OCI-LY1 (cell line): ENCODE measurements around the gene EPHB2.

Source experiments
- CTCF ChIP-seq: fragments of 200-600 bp; sonication (generic), shearing (Covaris generic); IDR thresholded peaks from 2 replicates; pipeline ENCODE4 v1.5.1; 2017; ENCODE audit warnings: mild to moderate bottlenecking, antibody characterized with exemption, low read length, moderate library complexity, mixed read lengths
- EZH2 ChIP-seq: fragments of 200-600 bp; sonication (generic), shearing (Covaris generic); IDR thresholded peaks from 2 replicates; pipeline ENCODE4 v1.8.0; 2017; ENCODE audit warnings: borderline replicate concordance, mixed run types, mild to moderate bottlenecking, antibody characterized with exemption, low read length, moderate library complexity, mixed read lengths

GRCh38 chr1:22801347-22801746 lies 90.7 kb downstream of the EPHB2 start:
- TF ChIP-seq CTCF (no peak), EZH2 (no peak)
